ENCODE data around the gene CH25H.
A peak's percentile ranks its signal among the peaks of the same experiment; 100 is the strongest.
"Not testable (repeated sequence)": the region's sequence is repeated elsewhere in the genome, so short reads cannot be mapped to it uniquely, and the experiment has no call there.

Gene CH25H

GRCh38 chr10:89207181-89207800 lies at the start of gene CH25H:
CH25H (minus strand) TSS chr10:89207317; CDS start chr10:89207292, 25 bp downstream.
- no peak for DNase-seq (ENCODE audit: low read depth, low spot score)

- no peak for DNase-seq (ENCODE audit: low read depth, low spot score)
Measured at GRCh38 chr10:89256340-89256739, 49.2 kb upstream of the CH25H start.

GRCh38 chr10:89255793-89256192 lies 48.7 kb upstream of the CH25H start:
- DNase-seq (ENCODE audit: low read depth, low spot score) = no peak

GRCh38 chr10:89255091-89255579 lies 48.0 kb upstream of the CH25H start:
- DNase-seq (ENCODE audit: low read depth, low spot score) = not testable (repeated sequence)

GRCh38 chr10:89252225-89252585 lies 45.1 kb upstream of the CH25H start:
- DNase-seq (ENCODE audit: low read depth, low spot score) = no peak

- DNase-seq (ENCODE audit: low read depth, low spot score) = peak; percentile 89
Measured at GRCh38 chr10:89251409-89252224, 44.5 kb upstream of the CH25H start, which contains the start of gene LIPA. LIPA (minus strand) TSS chr10:89251775; CDS start chr10:89247648, 4,127 bp downstream.

GRCh38 chr10:89250865-89251408 lies 43.8 kb upstream of the CH25H start:
- DNase-seq (ENCODE audit: low read depth, low spot score) = no peak

- DNase-seq (ENCODE audit: low read depth, low spot score) = no peak
Measured at GRCh38 chr10:89248990-89249389, 41.9 kb upstream of the CH25H start.

- DNase-seq (ENCODE audit: low read depth, low spot score) = not testable (repeated sequence)
Measured at GRCh38 chr10:89247623-89248022, 40.5 kb upstream of the CH25H start.

GRCh38 chr10:89245802-89246201 lies 38.7 kb upstream of the CH25H start:
- DNase-seq (ENCODE audit: low read depth, low spot score) = no peak

- no peak for DNase-seq (ENCODE audit: low read depth, low spot score)
Measured at GRCh38 chr10:89242840-89243568, 35.9 kb upstream of the CH25H start.

- no peak for DNase-seq (ENCODE audit: low read depth, low spot score)
Measured at GRCh38 chr10:89242345-89242684, 35.2 kb upstream of the CH25H start.

GRCh38 chr10:89241486-89242344 lies 34.6 kb upstream of the CH25H start:
- DNase-seq (ENCODE audit: low read depth, low spot score) = no peak

- no peak for DNase-seq (ENCODE audit: low read depth, low spot score)
Measured at GRCh38 chr10:89241026-89241425, 33.9 kb upstream of the CH25H start.

- no peak for DNase-seq (ENCODE audit: low read depth, low spot score)
Measured at GRCh38 chr10:89240519-89240918, 33.4 kb upstream of the CH25H start.

- no peak for DNase-seq (ENCODE audit: low read depth, low spot score)
Measured at GRCh38 chr10:89238956-89239644, 32.0 kb upstream of the CH25H start.

- no peak for DNase-seq (ENCODE audit: low read depth, low spot score)
Measured at GRCh38 chr10:89237849-89238248, 30.7 kb upstream of the CH25H start.

- no peak for DNase-seq (ENCODE audit: low read depth, low spot score)
Measured at GRCh38 chr10:89236226-89236797, 29.2 kb upstream of the CH25H start.

- no peak for DNase-seq (ENCODE audit: low read depth, low spot score)
Measured at GRCh38 chr10:89235073-89235798, 28.1 kb upstream of the CH25H start.
